HUES6 (cell line): ENCODE data around the gene ECHDC3.
"Not testable (repeated sequence)": the region's sequence is repeated elsewhere in the genome, so short reads cannot be mapped to it uniquely, and the experiment has no call there.

Source experiments
- H3K27ac ChIP-seq: 2 replicates; pipeline ENCODE4 v1.7.0; 2013; ENCODE audit warnings: low read depth, mild to moderate bottlenecking, low read length, inconsistent platforms
- H3K27me3 ChIP-seq: 2 replicates; pipeline ENCODE4 v1.6.1; 2013; ENCODE audit warnings: low read length; ENCODE audit not compliant: control insufficient read depth, insufficient read depth
- H3K36me3 ChIP-seq: 2 replicates; pipeline ENCODE4 v1.6.1; 2013; ENCODE audit warnings: low read length; ENCODE audit not compliant: control insufficient read depth, insufficient read depth
- H3K4me1 ChIP-seq: 2 replicates; pipeline ENCODE4 v1.6.1; 2013; ENCODE audit warnings: low read length; ENCODE audit not compliant: control insufficient read depth, insufficient read depth
- H3K4me3 ChIP-seq: 2 replicates; pipeline ENCODE4 v1.5.1; 2013; ENCODE audit warnings: low read depth, low read length
- H3K9ac ChIP-seq: one replicate; pipeline ENCODE4 v1.6.1; 2013; ENCODE audit warnings: mild to moderate bottlenecking, low read length
- H3K9me3 ChIP-seq: 2 replicates; pipeline ENCODE4 v1.6.1; 2013; ENCODE audit warnings: low read depth, low read length; ENCODE audit not compliant: control insufficient read depth, insufficient read depth

The ECHDC3 gene

DNA sequence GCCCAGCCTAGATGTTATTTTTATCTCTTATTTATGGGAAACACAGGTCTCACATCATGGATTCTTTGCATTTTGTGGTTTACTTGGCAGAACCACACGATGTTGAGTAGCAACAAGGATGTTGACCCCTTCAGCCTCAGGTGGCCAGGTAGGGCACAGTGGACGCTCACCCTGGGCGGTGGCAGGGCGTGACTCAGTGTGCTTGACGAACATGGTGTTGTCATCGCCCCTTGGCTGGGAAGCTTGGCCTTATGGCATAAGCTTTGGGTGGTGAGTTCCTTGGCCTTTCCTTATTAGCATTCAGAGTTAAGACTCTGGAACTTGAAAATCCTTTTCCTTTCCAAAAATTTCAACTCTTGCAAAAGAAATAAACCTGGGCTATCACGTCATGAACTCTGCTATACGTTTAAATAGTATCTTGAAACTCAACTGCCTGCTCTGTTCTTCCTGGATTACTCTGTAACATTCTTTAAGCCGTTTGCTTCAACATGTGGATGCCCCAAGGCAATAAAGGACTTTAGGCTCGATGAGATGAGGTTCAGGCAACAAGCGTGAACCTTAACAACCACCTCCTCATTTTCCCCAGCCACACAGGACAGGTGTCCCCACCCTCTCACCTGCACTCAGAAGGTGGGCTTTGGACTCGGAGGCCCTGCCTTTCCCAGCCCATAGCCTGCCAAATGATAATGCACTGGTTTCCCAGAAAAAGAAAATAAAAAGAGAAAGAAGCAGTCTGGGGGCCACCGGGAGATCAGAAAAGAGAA is 22.5 kb upstream of the ECHDC3 start:
- peaks cover 5% of the 10 kb centered on the region for H3K9me3 ChIP-seq
- H3K36me3 ChIP-seq = no peaks in the 10 kb centered on the region
- H3K27me3 ChIP-seq = no peaks in the 10 kb centered on the region
- H3K4me3 ChIP-seq = no peak overlapping the region
- H3K4me1 ChIP-seq = no peaks in the 10 kb centered on the region
- H3K27ac ChIP-seq = no peak overlapping the region
- no peak overlapping the region for H3K9ac ChIP-seq

DNA sequence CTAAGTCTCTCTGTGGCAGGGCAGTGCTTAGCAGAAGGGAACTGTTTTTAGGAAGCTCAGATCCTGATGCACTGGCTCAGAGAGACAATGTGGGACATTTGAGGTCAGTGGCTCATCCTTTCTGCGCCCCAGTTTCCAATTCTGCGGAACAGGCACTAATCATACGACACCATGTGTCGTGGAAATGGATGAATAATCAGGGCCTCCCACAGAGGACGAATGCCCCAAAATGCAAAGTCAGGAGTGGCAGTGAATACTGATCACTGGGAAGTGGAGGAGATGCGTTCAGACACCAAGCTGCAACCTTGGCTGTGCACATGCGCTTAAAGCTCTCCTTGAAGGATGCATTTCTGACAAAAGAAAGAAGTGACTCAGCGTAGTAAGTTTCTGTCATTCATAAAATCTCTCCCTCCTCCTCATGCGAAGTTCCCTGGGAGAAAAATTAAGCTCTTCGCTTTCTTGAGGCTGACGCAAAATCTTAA is 21.9 kb upstream of the ECHDC3 start:
- H3K4me3 ChIP-seq = no peak overlapping the region
- H3K36me3 ChIP-seq = no peaks in the 10 kb centered on the region
- H3K27me3 ChIP-seq = no peaks in the 10 kb centered on the region
- no peaks in the 10 kb centered on the region for H3K4me1 ChIP-seq
- no peak overlapping the region for H3K27ac ChIP-seq
- H3K9me3 ChIP-seq = no peaks in the 10 kb centered on the region
- H3K9ac ChIP-seq = no peak overlapping the region

DNA sequence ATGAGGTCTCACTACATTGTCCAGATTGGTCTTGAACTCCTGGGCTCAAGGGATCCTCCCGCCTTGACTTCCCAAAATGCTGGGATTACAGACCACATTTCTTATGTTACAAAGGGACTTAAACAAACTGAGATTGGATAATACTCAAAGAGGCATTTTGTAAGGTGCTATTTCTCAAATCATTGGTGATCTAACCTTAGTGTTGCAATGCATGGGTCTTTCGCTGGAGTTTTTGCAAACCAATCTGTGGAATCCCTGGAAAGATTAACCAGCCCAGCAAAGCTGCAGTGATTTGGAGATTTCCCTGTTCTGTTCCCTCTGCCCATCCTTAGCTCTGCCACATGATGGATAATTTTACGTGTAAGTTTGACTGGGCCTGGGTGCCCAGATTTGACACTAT is 20.4 kb upstream of the ECHDC3 start:
- Histone ChIP-seq H3K27me3 (no peaks in the 10 kb centered on the region), H3K4me1 (no peaks in the 10 kb centered on the region)

DNA sequence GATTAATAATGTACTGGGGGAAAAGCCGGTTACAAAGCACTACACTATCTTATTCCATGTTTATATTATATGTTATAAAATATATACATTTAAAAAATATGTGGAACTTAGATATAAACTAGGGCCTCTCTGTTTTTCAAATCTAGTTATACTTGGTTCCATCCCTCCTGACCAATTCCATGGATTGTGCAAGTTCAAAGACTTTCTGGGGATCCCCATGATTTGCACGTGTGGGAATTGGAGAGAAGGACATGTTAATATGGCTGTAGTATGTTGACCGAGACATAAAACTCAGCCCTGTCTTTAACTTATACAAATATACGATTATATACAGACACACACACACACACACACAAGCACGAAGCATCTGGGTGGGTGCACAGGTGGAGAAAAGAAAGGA is 18.8 kb upstream of the ECHDC3 start:
- Histone ChIP-seq H3K9me3 (peaks cover 2% of the 10 kb centered on the region; the same call in 1 of the 2 replicates), H3K36me3 (no peaks in the 10 kb centered on the region), H3K4me3 (no peak overlapping the region), H3K27ac (no peak overlapping the region), H3K27me3 (no peaks in the 10 kb centered on the region), H3K4me1 (no peaks in the 10 kb centered on the region), H3K9ac (no peak overlapping the region)

More for the DNA sequence above, 20.4 kb upstream of the ECHDC3 start:
- no peak overlapping the region for H3K27ac ChIP-seq
- no peak overlapping the region for H3K9ac ChIP-seq
- no peaks in the 10 kb centered on the region for H3K36me3 ChIP-seq
- no peak overlapping the region for H3K4me3 ChIP-seq
- no peaks in the 10 kb centered on the region for H3K9me3 ChIP-seq

DNA sequence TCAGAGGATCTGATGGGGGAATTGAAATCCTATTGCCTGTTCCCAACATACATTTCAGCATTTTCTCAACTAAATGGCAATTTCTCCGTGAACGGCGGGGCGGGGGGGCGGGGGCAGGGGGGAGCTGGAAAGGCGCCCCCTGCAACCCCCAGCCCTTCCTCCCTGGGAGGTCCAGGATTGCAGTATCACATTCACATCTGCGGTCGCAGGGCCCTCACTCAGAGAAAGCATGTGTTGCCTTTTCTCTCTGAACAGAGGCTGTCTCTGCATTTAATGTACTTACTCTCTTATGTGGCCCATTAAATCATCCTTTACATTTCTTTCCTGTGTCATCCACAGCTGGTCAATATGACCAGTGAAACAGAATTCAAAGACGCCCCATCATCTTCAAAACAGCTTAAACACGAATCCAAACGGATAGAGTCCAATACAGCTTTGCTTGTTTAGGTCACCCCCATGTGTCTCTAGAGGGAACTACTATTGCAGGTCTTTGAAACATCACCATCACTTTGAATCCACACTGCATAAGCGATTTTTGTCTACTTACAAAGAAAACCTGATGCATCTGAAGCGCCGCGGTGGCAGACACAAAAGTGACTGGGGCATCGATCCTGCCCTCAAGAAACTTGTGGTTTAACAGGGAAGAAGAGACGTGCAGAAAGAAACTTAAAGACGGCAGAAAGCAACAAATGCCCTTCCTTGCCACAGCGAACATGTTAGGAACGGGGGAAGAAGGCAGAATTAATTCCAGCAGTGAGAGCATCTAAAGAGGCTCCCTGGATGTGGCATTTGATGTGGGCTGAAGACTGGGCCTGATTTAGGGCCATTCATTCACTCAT is 17.0 kb upstream of the ECHDC3 start:
- Histone ChIP-seq H3K9me3 (peaks cover 16% of the 10 kb centered on the region), H3K4me3 (no peak overlapping the region), H3K9ac (no peak overlapping the region), H3K36me3 (no peaks in the 10 kb centered on the region), H3K27ac (no peak overlapping the region), H3K4me1 (no peaks in the 10 kb centered on the region), H3K27me3 (no peaks in the 10 kb centered on the region)

DNA sequence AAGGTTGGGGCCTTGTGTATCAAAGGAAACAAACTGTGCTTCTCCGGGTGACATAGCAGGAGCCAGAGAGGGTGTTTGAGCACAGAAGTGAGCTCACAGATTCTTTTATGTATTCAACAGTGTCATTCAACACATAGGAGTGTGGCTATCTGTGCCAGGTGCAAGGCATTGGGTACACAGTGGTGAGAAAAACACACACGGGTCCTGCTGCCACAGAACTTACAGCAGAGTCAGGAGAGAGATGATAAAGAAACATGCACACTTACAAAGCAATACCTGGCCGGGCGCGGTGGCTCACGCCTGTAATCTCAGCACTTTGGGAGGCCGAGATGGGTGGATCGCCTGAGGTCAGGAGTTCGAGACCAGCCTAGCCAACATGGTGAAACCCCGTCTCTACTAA is 16.3 kb upstream of the ECHDC3 start:
- no peak overlapping the region for H3K27ac ChIP-seq
- peaks cover 23% of the 10 kb centered on the region for H3K9me3 ChIP-seq
- no peak overlapping the region for H3K9ac ChIP-seq
- no peaks in the 10 kb centered on the region for H3K27me3 ChIP-seq
- H3K4me1 ChIP-seq = no peaks in the 10 kb centered on the region
- H3K4me3 ChIP-seq = no peak overlapping the region
- H3K36me3 ChIP-seq = no peaks in the 10 kb centered on the region

DNA sequence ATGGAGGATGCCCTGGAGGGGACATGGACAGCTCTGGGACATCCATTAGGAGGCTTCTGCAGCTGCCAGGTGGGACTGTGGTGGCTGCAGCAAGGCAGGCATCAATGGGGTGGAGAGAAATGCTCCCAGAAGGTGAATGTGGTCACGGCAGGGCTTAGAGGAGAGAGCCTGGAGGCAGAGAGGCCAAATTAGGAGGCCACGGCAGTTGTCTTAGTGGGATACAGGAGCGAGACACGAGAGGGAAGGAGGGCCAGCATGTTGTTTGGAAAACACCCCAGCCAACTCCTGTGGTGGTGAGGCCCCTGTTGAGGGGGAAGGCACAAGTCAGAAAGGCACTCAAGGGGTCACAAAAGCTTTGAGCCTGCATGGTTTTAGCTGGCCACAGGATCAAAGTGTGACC is 14.6 kb upstream of the ECHDC3 start:
- Histone ChIP-seq H3K36me3 (no peaks in the 10 kb centered on the region), H3K9me3 (peaks cover 23% of the 10 kb centered on the region), H3K4me1 (no peaks in the 10 kb centered on the region), H3K4me3 (no peak overlapping the region), H3K27me3 (no peaks in the 10 kb centered on the region), H3K9ac (no peak overlapping the region), H3K27ac (no peak overlapping the region)

DNA sequence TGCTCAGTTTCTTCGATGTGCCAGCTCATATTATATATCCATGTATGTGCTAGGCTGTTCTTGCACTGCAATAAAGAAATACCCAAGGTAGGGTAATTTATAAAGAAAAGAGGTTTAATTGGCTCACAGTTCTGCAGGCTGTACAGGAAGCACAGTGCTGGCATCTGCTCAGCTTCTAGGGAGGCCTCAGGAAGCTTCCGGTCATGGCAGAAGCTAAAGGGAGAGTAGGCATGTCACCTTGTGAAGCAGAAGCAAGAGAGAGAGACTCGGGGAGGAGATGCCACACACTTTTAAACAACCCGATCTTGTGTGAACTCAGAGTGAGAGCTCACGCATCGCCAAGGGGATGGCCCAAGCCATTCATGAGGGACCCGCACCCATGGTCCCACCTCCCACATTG is 13.8 kb upstream of the ECHDC3 start:
- Histone ChIP-seq H3K27ac (no peak overlapping the region), H3K9ac (no peak overlapping the region), H3K9me3 (peaks cover 23% of the 10 kb centered on the region), H3K27me3 (no peaks in the 10 kb centered on the region), H3K4me3 (no peak overlapping the region), H3K4me1 (no peaks in the 10 kb centered on the region), H3K36me3 (no peaks in the 10 kb centered on the region)

DNA sequence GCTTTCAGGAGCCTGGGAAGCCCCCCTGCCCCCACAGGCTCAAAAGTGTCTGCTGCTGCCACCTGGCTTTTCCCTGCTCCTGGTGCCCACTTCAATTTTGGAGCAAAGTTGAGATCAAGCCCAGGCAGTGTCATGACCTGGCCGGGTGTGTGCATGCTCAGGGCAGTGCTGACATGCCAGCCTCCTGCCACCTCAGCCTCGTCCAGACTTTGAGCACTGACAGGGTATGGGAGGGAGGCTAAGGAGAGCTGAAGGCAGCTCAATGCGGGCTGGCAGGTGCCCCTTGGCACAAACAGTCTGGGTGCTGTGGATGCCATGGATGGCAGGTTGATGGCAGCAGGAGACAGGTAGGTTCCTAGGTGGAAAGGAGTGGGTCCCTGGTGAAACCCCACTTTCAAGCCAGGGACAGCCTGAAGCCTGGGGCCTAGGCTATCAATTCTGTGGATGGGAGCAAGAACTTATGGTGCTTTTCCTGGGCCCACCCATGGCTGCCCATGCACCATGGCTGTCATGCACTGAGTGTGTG is 12.3 kb upstream of the ECHDC3 start:
- Histone ChIP-seq H3K4me1 (no peaks in the 10 kb centered on the region), H3K4me3 (no peak overlapping the region), H3K36me3 (no peaks in the 10 kb centered on the region), H3K27ac (no peak overlapping the region), H3K9ac (no peak overlapping the region), H3K27me3 (no peaks in the 10 kb centered on the region), H3K9me3 (peaks cover 23% of the 10 kb centered on the region)

DNA sequence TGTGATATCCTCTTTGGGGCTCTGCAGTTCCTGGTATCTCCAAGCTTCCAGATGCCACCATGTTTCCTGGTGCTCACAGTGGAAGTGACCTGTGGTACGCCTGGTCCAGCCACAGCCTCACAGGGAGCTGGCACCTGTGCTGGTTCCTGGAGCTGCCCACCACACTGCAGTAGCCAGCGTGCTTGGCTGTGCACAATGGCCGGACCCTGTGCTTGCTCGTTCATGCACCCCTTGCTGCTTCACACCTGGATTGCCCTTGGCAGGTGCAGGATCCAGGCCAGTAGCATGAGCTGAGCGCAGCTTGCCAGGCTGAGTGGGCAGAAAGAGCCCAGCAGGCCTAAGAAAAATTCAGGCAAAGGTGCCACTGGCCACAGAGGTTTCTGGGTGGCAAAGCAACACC is 11.4 kb upstream of the ECHDC3 start:
- Histone ChIP-seq H3K27me3 (no peaks in the 10 kb centered on the region), H3K27ac (no peak overlapping the region), H3K36me3 (no peaks in the 10 kb centered on the region), H3K4me3 (no peak overlapping the region), H3K9ac (no peak overlapping the region), H3K9me3 (peaks cover 23% of the 10 kb centered on the region), H3K4me1 (no peaks in the 10 kb centered on the region)

DNA sequence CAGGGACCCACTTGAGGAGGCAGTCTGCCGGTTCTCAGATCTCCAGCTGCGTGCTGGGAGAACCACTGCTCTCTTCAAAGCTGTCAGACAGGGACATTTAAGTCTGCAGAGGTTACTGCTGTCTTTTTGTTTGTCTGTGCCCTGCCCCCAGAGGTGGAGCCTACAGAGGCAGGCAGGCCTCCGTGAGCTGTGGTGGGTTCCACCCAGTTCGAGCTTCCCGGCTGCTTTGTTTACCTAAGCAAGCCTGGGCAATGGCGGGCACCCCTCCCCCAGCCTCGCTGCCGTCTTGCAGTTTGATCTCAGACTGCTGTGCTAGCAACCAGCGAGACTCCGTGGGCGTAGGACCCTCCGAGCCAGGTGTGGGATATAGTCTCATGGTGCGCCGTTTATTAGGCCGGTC is 5.4 kb upstream of the ECHDC3 start:
- not testable (repeated sequence) for H3K9ac ChIP-seq, H3K4me3 ChIP-seq, H3K4me1 ChIP-seq, H3K36me3 ChIP-seq, H3K27me3 ChIP-seq, H3K27ac ChIP-seq, H3K9me3 ChIP-seq
